Fibroblast of lung (primary cell): ENCODE data around the gene RUNX2.

Experiments used
- EZH2 ChIP-seq: IDR thresholded peaks from 2 replicates; pipeline ENCODE4 v1.5.1; 2012; ENCODE audit warnings: low read length, control low read depth, mild to moderate bottlenecking; ENCODE audit errors: missing control alignments
- TF ChIP-seq, protein P1 (sequence below), 2 donors: IDR thresholded peaks in 1 of 2; conservative IDR thresholded peaks in 1 of 2; 1 replicate in 1 of 2; 2 replicates in 1 of 2; pipeline ENCODE4 v1.5.1; 2011 to 2012; ENCODE audit warnings: low read length in 2 of 2, control low read depth in 1 of 2, inconsistent platforms in 1 of 2, low read depth in 1 of 2, mild to moderate bottlenecking in 1 of 2

DNA sequence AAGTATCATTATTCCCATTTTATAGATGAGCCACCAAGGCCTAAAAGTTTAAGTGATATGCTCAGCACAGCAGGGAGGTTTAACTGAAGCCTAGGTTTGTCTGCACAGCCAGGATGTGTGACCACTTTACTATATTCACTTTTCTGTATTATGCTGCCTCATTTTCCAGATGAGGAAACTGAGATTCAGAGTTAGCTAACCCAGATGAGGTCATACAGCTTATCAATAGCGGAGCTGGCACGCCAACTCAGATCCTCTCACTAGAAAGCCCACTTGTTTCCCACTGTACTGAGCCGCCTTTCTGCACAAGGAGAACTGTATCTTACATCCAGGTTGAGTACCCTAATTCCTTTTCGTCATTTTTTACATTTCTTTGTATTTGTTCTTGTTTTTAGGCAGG, 181.3 kb downstream of the RUNX2 start:
- TF ChIP-seq, protein P1, sequence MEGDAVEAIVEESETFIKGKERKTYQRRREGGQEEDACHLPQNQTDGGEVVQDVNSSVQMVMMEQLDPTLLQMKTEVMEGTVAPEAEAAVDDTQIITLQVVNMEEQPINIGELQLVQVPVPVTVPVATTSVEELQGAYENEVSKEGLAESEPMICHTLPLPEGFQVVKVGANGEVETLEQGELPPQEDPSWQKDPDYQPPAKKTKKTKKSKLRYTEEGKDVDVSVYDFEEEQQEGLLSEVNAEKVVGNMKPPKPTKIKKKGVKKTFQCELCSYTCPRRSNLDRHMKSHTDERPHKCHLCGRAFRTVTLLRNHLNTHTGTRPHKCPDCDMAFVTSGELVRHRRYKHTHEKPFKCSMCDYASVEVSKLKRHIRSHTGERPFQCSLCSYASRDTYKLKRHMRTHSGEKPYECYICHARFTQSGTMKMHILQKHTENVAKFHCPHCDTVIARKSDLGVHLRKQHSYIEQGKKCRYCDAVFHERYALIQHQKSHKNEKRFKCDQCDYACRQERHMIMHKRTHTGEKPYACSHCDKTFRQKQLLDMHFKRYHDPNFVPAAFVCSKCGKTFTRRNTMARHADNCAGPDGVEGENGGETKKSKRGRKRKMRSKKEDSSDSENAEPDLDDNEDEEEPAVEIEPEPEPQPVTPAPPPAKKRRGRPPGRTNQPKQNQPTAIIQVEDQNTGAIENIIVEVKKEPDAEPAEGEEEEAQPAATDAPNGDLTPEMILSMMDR (conservative IDR thresholded peaks at IDR 0.05 in 1 of 2, IDR thresholded peaks at IDR 0.05 in 1 of 2; ENCODE audit: low read depth in 1 of 2, low read length in 2 of 2) = no peak
- no peak for TF ChIP-seq EZH2
